ENCODE measurements around the gene COX5A.

DNA sequence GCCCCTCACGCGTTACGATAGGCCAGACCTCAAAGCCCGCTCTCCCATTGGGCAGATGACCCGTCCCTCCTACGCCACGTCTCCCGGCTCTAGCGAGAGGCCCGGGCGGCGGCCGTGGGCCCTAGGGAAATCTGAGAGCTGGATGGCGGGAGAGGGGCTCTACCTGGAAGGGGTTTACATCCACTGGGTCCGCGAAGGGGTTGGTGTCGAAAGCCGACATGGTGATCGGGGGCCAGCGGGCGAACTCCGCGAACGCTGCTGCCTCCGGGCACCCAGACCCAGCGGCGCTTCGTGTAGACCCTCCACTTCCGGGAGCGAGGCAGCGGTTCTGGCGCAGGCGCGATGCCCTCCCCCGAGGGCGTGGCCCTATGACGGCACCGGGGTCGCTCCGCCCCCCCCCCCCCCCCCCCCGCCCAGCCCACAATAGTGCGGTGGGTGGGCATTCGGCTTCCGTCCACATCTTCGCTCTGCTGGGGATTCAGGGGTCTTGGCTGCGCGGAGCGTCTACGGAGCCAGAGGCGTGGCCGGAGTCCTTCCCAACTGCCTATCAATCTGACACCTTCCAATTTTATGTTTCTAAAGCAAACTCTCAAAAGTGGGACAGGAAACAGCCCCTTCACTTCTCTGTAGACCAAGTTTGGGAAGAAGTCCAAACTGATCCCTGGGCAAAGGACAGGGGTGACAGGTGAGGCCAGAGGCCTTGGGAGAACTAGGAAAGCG is 64.7 kb downstream of the COX5A start, which contains the start of gene SCAMP2:
- peak; percentile 70 for TF ChIP-seq POLR2A (IDR thresholded peaks at IDR 0.05)
- TF ChIP-seq, protein P1, sequence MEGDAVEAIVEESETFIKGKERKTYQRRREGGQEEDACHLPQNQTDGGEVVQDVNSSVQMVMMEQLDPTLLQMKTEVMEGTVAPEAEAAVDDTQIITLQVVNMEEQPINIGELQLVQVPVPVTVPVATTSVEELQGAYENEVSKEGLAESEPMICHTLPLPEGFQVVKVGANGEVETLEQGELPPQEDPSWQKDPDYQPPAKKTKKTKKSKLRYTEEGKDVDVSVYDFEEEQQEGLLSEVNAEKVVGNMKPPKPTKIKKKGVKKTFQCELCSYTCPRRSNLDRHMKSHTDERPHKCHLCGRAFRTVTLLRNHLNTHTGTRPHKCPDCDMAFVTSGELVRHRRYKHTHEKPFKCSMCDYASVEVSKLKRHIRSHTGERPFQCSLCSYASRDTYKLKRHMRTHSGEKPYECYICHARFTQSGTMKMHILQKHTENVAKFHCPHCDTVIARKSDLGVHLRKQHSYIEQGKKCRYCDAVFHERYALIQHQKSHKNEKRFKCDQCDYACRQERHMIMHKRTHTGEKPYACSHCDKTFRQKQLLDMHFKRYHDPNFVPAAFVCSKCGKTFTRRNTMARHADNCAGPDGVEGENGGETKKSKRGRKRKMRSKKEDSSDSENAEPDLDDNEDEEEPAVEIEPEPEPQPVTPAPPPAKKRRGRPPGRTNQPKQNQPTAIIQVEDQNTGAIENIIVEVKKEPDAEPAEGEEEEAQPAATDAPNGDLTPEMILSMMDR (IDR thresholded peaks at IDR 0.05), result no peak

All from right lobe of liver (tissue), 4 donors.